Pancreas (tissue), 10 donors: ENCODE data around the gene GPHA2. TPM values are rescaled to one million over a fixed set of nuclear protein-coding genes. Genes with fewer than 3 reads are reported as not detected.

Experiments
- ATAC-seq, 4 donors: fragments of 200-7000 bp; cut with Tn5 transposase; one replicate each; pipeline versions ENCODE4 v1.8.0 to v1.9.1; 2020; ENCODE audit warnings: mild to moderate bottlenecking in 4 of 4, moderate library complexity in 4 of 4
- DNase-seq, 6 donors: peaks; one replicate each; pipeline ENCODE4 v3.0.0-alpha.2; 2020
- FAIRE-seq: peaks from 2 replicates; lab custom pipeline; 2012; peaks lifted over from hg19 to GRCh38; lab: Jason Lieb, UNC
- H3K27ac ChIP-seq, 4 donors: fragments of 200-600 bp; sonication (generic); 1 replicate in 3 of 4; 2 replicates in 1 of 4; pipeline versions ENCODE4 v1.5.0 to v1.8.0; 2020
- H3K27me3 ChIP-seq, 4 donors: fragments of 200-600 bp; one replicate each; pipeline ENCODE4 v1.8.0; 2021
- H3K36me3 ChIP-seq, 3 donors: fragments of 200-600 bp; sonication (generic) in 1 of 3; one replicate each; pipeline versions ENCODE4 v1.5.0 to v1.8.0; 2020 to 2021
- H3K4me1 ChIP-seq, 3 donors: fragments of 200-600 bp; one replicate each; pipeline ENCODE4 v1.8.0; 2021
- H3K4me3 ChIP-seq, 4 donors: fragments of 200-600 bp; sonication (generic) in 2 of 4; one replicate each; pipeline versions ENCODE4 v1.5.0 to v1.8.0; 2020 to 2021
- H3K9me3 ChIP-seq, 4 donors: fragments of 200-600 bp; one replicate each; pipeline ENCODE4 v1.8.0; 2021
- CTCF ChIP-seq, 4 donors: fragments of 200-600 bp; sonication (generic) in 3 of 4; IDR thresholded peaks; one replicate each; pipeline versions ENCODE4 v1.5.0 to v1.8.0; 2021; ENCODE audit warnings: antibody characterized with exemption in 4 of 4
- WGBS, 2 donors: extraction: QIAGEN DNeasy Blood & Tissue Kit; methylation state at CpG; one replicate each; pipeline ENCODE4 v1.1.7; 2013; 5-methylcytosine and 5-hydroxymethylcytosine counted together
- intact Hi-C, 3 donors: fragments of 100-400 bp; cut with DNase I; formaldehyde crosslinking; loops; one replicate each; pipeline versions ENCODE4 v1.11.1 to v1.14.2; 2022
- microRNA-seq, 2 donors: library from miRNA; unstranded; fragments of <30 nt; microRNA quantifications; one replicate each; pipeline versions ENCODE4 to v1.1.0, GENCODE V29; 2019 to 2020
- polyA plus RNA-seq, 2 donors: library from polyadenylated mRNA; stranded (reverse); fragments of 200-250 nt; gene quantifications; one replicate each; pipeline ENCODE4 v1.2.3, GENCODE V29; 2013
- total RNA-seq, 6 donors: library from RNA; stranded (reverse); fragmentation: NEBNext Ultra II Directional in 4 of 6; extraction: Animal tissue kit (Norgen Biotek cat#: 25700) in 4 of 6; gene quantifications; one replicate each; pipeline versions ENCODE4 v1.2.1 to v1.2.4, GENCODE V29; 2021 to 2023
- donor health status: healthy with polysubstance abuse.
- donor health status: DM: no; HTN: no; CAD: no; lungs with moderate emphysema.
- donor health status: DM: no; HTN: no; CAD: no.
- donor health status: control.
- donor health status: control.
- donor health status: Bipolar disorder and iron deficiency.
- donor health status: DM: yes; HTN: yes; CAD: no.
- donor health status: DM: no; HTN: no; CAD: no.
- donor health status: DM: no; HTN: no; CAD: no.
- donor health status: DM: yes; HTN: yes; CAD: no.

GPHA2 gene
- total and polyA plus RNA-seq, 8 donors: 4.2 to 16.3 (median 12.2) TPM

- H3K36me3 ChIP-seq: no peaks in the 10 kb centered on the region
- no peak overlapping the region for H3K4me3 ChIP-seq
- DNase-seq (no peak), ATAC-seq (peak in 1 of 4 donors; percentile 33), FAIRE-seq (no peak)
- H3K27me3 ChIP-seq: no peaks in the 10 kb centered on the region
- WGBS, 2 donors: 76 to 87% methylated on average over 15 of the region's 15 CpGs
- H3K27ac ChIP-seq: no peak overlapping the region
- H3K9me3 ChIP-seq: no peaks in the 10 kb centered on the region
- TF ChIP-seq CTCF (IDR thresholded peaks at IDR 0.05): no peak
- intact Hi-C loops: no loop called here
- peaks cover 0 to 12% (median 10%) of the 10 kb centered on the region in 3 donors for H3K4me1 ChIP-seq
Observed at GRCh38 chr11:64885367-64886286, 50.1 kb downstream of the GPHA2 start.

Small RNA genes lying within 50 kb of the gene (microRNA-seq; reads per million reads assigned to microRNA genes)
- 0 reads per million in 2 donors for gene MIR6749
- 0 to 1.2 reads per million in 2 donors for gene MIR6750

Other genes starting within 250 kb of the GPHA2 start
- 10 to 100 TPM in 1 of 6 donors, 1 to 10 TPM in 4, under 1 TPM in 1; 0.69 to 10.8 (median 2.2) TPM for gene NRXN2, start 212.7 kb downstream of the GPHA2 start, total RNA-seq
- 1 to 10 TPM in 1 of 2 donors, under 1 TPM in 1; 0.89 to 2.8 TPM for gene NRXN2, start 212.7 kb downstream of the GPHA2 start, polyA plus RNA-seq
- 1 to 10 TPM in 5 of 6 donors, under 1 TPM in 1; 0.91 to 2.8 (median 2.2) TPM for gene RASGRP2, start 191.8 kb downstream of the GPHA2 start, total RNA-seq
- gene RASGRP2, start 191.8 kb downstream of the GPHA2 start, polyA plus RNA-seq: 10 to 100 TPM; 11.2 to 12.4 TPM
- under 1 TPM; 0.19 to 0.55 (median 0.42) TPM for gene PYGM, start 175.9 kb downstream of the GPHA2 start, total RNA-seq
- 1 to 10 TPM; 1.2 to 1.3 TPM for gene PYGM, start 175.9 kb downstream of the GPHA2 start, polyA plus RNA-seq
- 100 to 1,000 TPM in 5 of 6 donors, 10 to 100 TPM in 1; 99.8 to 153 (median 124) TPM for gene SF1, start 157.4 kb downstream of the GPHA2 start, total RNA-seq
- 100 to 1,000 TPM; 140 to 181 TPM for gene SF1, start 157.4 kb downstream of the GPHA2 start, polyA plus RNA-seq
- 1 to 10 TPM; 6.1 to 8.6 (median 7.0) TPM for gene MAP4K2, start 132.7 kb downstream of the GPHA2 start, total RNA-seq
- gene MAP4K2, start 132.7 kb downstream of the GPHA2 start, polyA plus RNA-seq: 10 to 100 TPM; 19.5 to 24.0 TPM
- gene MEN1, start 125.3 kb downstream of the GPHA2 start, total RNA-seq: 10 to 100 TPM in 5 of 6 donors, 1 to 10 TPM in 1; 8.7 to 21.2 (median 12.6) TPM
- gene MEN1, start 125.3 kb downstream of the GPHA2 start, polyA plus RNA-seq: 10 to 100 TPM; 22.8 to 25.3 TPM
- 10 to 100 TPM in 5 of 6 donors, 1 to 10 TPM in 1; 9.7 to 16.8 (median 12.7) TPM for gene CDC42BPG, start 91.2 kb downstream of the GPHA2 start, total RNA-seq
- 10 to 100 TPM; 11.6 to 23.8 TPM for gene CDC42BPG, start 91.2 kb downstream of the GPHA2 start, polyA plus RNA-seq
- gene EHD1, start 57.3 kb downstream of the GPHA2 start, total RNA-seq: 10 to 100 TPM; 13.8 to 22.1 (median 17.9) TPM
- gene EHD1, start 57.3 kb downstream of the GPHA2 start, polyA plus RNA-seq: 10 to 100 TPM; 10.1 to 10.6 TPM
- gene ATG2A, start 18.7 kb downstream of the GPHA2 start, total RNA-seq: 10 to 100 TPM; 13.3 to 18.4 (median 15.5) TPM
- gene ATG2A, start 18.7 kb downstream of the GPHA2 start, polyA plus RNA-seq: 10 to 100 TPM; 33.1 to 34.1 TPM
- gene PPP2R5B, start 11.2 kb downstream of the GPHA2 start, total RNA-seq: 10 to 100 TPM in 4 of 6 donors, 1 to 10 TPM in 2; 6.3 to 14.1 (median 10.7) TPM
- 10 to 100 TPM; 21.8 to 24.2 TPM for gene PPP2R5B, start 11.2 kb downstream of the GPHA2 start, polyA plus RNA-seq
- gene MAJIN, start 36.2 kb upstream of the GPHA2 start, total RNA-seq: under 1 TPM in 3 of 6 donors, not detected in 3; 0.14 to 0.47 (median 0.26) TPM
- under 1 TPM; 0.19 to 0.27 TPM for gene MAJIN, start 36.2 kb upstream of the GPHA2 start, polyA plus RNA-seq
- 1 to 10 TPM; 5.3 to 6.5 (median 5.7) TPM for gene BATF2, start 61.1 kb upstream of the GPHA2 start, total RNA-seq
- 1 to 10 TPM; 4.0 to 4.8 TPM for gene BATF2, start 61.1 kb upstream of the GPHA2 start, polyA plus RNA-seq
- 10 to 100 TPM; 27.8 to 47.0 (median 31.7) TPM for gene ARL2, start 78.3 kb upstream of the GPHA2 start, total RNA-seq
- gene ARL2, start 78.3 kb upstream of the GPHA2 start, polyA plus RNA-seq: 10 to 100 TPM; 60.0 to 79.1 TPM
- gene SNX15, start 91.5 kb upstream of the GPHA2 start, total RNA-seq: 10 to 100 TPM in 3 of 6 donors, 1 to 10 TPM in 3; 8.7 to 18.3 (median 9.9) TPM
- 10 to 100 TPM; 10.5 to 13.8 TPM for gene SNX15, start 91.5 kb upstream of the GPHA2 start, polyA plus RNA-seq
- 1 to 10 TPM; 3.5 to 5.5 (median 4.4) TPM for gene SAC3D1, start 105.3 kb upstream of the GPHA2 start, total RNA-seq
- gene SAC3D1, start 105.3 kb upstream of the GPHA2 start, polyA plus RNA-seq: 1 to 10 TPM; 4.9 to 7.3 TPM
- gene NAALADL1, start 122.7 kb upstream of the GPHA2 start, total RNA-seq: 1 to 10 TPM in 4 of 6 donors, under 1 TPM in 2; 0.51 to 2.7 (median 1.0) TPM
- gene NAALADL1, start 122.7 kb upstream of the GPHA2 start, polyA plus RNA-seq: 1 to 10 TPM; 4.7 to 7.6 TPM
- gene CDCA5, start 148.1 kb upstream of the GPHA2 start, total RNA-seq: 1 to 10 TPM in 1 of 6 donors, under 1 TPM in 5; 0.08 to 1.2 (median 0.50) TPM
- under 1 TPM; 0.27 to 0.38 TPM for gene CDCA5, start 148.1 kb upstream of the GPHA2 start, polyA plus RNA-seq
- 10 to 100 TPM; 15.2 to 19.6 (median 16.6) TPM for gene ZFPL1, start 148.3 kb upstream of the GPHA2 start, total RNA-seq
- gene ZFPL1, start 148.3 kb upstream of the GPHA2 start, polyA plus RNA-seq: 10 to 100 TPM; 43.0 to 52.1 TPM
- 100 to 1,000 TPM in 5 of 6 donors, 10 to 100 TPM in 1; 85.4 to 150 (median 130) TPM for gene VPS51, start 160.3 kb upstream of the GPHA2 start, total RNA-seq
- gene VPS51, start 160.3 kb upstream of the GPHA2 start, polyA plus RNA-seq: 100 to 1,000 TPM; 119 to 179 TPM
- 100 to 1,000 TPM in 1 of 6 donors, 10 to 100 TPM in 5; 12.8 to 176 (median 43.4) TPM for gene TM7SF2, start 176.0 kb upstream of the GPHA2 start, total RNA-seq
- gene TM7SF2, start 176.0 kb upstream of the GPHA2 start, polyA plus RNA-seq: 100 to 1,000 TPM in 1 of 2 donors, 10 to 100 TPM in 1; 76.8 to 203 TPM
- 10 to 100 TPM in 1 of 6 donors, 1 to 10 TPM in 5; 4.3 to 11.7 (median 7.1) TPM for gene ZNHIT2, start 181.8 kb upstream of the GPHA2 start, total RNA-seq
- gene ZNHIT2, start 181.8 kb upstream of the GPHA2 start, polyA plus RNA-seq: 10 to 100 TPM; 14.0 to 17.8 TPM
- 100 to 1,000 TPM; 493 to 810 (median 529) TPM for gene FAU, start 186.2 kb upstream of the GPHA2 start, total RNA-seq
- gene FAU, start 186.2 kb upstream of the GPHA2 start, polyA plus RNA-seq: 100 to 1,000 TPM; 530 to 652 TPM
- 10 to 100 TPM; 13.9 to 31.2 (median 21.4) TPM for gene MRPL49, start 186.4 kb upstream of the GPHA2 start, total RNA-seq
- gene MRPL49, start 186.4 kb upstream of the GPHA2 start, polyA plus RNA-seq: 10 to 100 TPM; 10.3 to 30.3 TPM
- gene SYVN1, start 198.6 kb upstream of the GPHA2 start, total RNA-seq: 10 to 100 TPM; 47.5 to 98.2 (median 66.3) TPM
- gene SYVN1, start 198.6 kb upstream of the GPHA2 start, polyA plus RNA-seq: 10 to 100 TPM; 63.4 to 64.8 TPM
- not detected for gene SPDYC, start 234.3 kb upstream of the GPHA2 start, total RNA-seq
- gene SPDYC, start 234.3 kb upstream of the GPHA2 start, polyA plus RNA-seq: under 1 TPM in 1 of 2 donors, not detected in 1; 0.14 TPM
- 100 to 1,000 TPM; 103 to 139 (median 107) TPM for gene CAPN1, start 246.0 kb upstream of the GPHA2 start, total RNA-seq
- 100 to 1,000 TPM; 111 to 144 TPM for gene CAPN1, start 246.0 kb upstream of the GPHA2 start, polyA plus RNA-seq